ENCODE measurements around the gene ZNF526. TPM values are rescaled to one million over a fixed set of nuclear protein-coding genes. Genes with fewer than 3 reads are reported as not detected.

The ZNF526 gene
- total RNA-seq, 2 donors from 2014 or later: 4.9 to 6.0 TPM

GRCh38 chr19:42176990-42177685, 43.0 kb upstream of the ZNF526 start:
- no peaks in the 10 kb centered on the region for H3K9me3 ChIP-seq
- ATAC-seq (peak; percentile 81), DNase-seq (peak; percentile 63 to 76 (median 68))
- intact Hi-C loops (cut with DNase I): no loop called here
- no peak overlapping the region for H3K27ac ChIP-seq
- peaks cover 13% of the 10 kb centered on the region for H3K4me1 ChIP-seq
- H3K27me3 ChIP-seq: peaks cover 0 to 28% of the 10 kb centered on the region in 2 donors
- WGBS, 2 donors: 0 to 2% methylated on average over 15 to 56 of the region's 66 CpGs
- H3K36me3 ChIP-seq (replicated peaks in 1 of 2; ENCODE audit: insufficient read depth in 1 of 2, low read depth in 2 of 2): no peaks in the 10 kb centered on the region
- TF ChIP-seq POLR2A (IDR thresholded peaks at IDR 0.05): no peak
- peak in 4 of 7 experiments; percentile 16 to 49 (median 42) for TF ChIP-seq CTCF (IDR thresholded peaks at IDR 0.05)
- no peak overlapping the region for H3K4me3 ChIP-seq

GRCh38 chr19:42177686-42178019, 42.5 kb upstream of the ZNF526 start:
- 21 to 29% methylated on average over 3 of the region's 3 CpGs for WGBS, 2 donors
- H3K27ac ChIP-seq: no peak overlapping the region
- H3K27me3 ChIP-seq: peaks cover 0 to 28% of the 10 kb centered on the region in 2 donors
- H3K9me3 ChIP-seq: no peaks in the 10 kb centered on the region
- H3K36me3 ChIP-seq (replicated peaks in 1 of 2; ENCODE audit: insufficient read depth in 1 of 2, low read depth in 2 of 2): no peaks in the 10 kb centered on the region
- TF ChIP-seq POLR2A (IDR thresholded peaks at IDR 0.05): no peak
- no peak for TF ChIP-seq CTCF (IDR thresholded peaks at IDR 0.05)
- H3K4me1 ChIP-seq: peaks cover 13% of the 10 kb centered on the region
- DNase-seq (no peak), ATAC-seq (no peak)
- intact Hi-C loops (cut with DNase I): no loop called here
- H3K4me3 ChIP-seq: no peak overlapping the region

- TF ChIP-seq CTCF (IDR thresholded peaks at IDR 0.05): peak in 1 of 7 experiments; percentile 10
- TF ChIP-seq POLR2A (IDR thresholded peaks at IDR 0.05): no peak
- no peak for ATAC-seq
- intact Hi-C loops (cut with DNase I): no loop called here
Measured at GRCh38 chr19:42178791-42179674, 41.1 kb upstream of the ZNF526 start.

GRCh38 chr19:42184401-42184861, 35.7 kb upstream of the ZNF526 start:
- intact Hi-C loops (cut with DNase I): no loop called here

More at GRCh38 chr19:42178791-42179674, 41.1 kb upstream of the ZNF526 start:
- no peaks in the 10 kb centered on the region for H3K9me3 ChIP-seq
- WGBS, 2 donors: 8 to 15% methylated on average over 13 of the region's 13 CpGs
- no peaks in the 10 kb centered on the region for H3K36me3 ChIP-seq (replicated peaks in 1 of 2; ENCODE audit: insufficient read depth in 1 of 2, low read depth in 2 of 2)
- peaks cover 0 to 28% of the 10 kb centered on the region in 2 donors for H3K27me3 ChIP-seq
- no peak overlapping the region for H3K4me3 ChIP-seq
- DNase-seq: no peak
- H3K4me1 ChIP-seq: peaks cover 13% of the 10 kb centered on the region
- H3K27ac ChIP-seq: no peak overlapping the region

More at GRCh38 chr19:42184401-42184861, 35.7 kb upstream of the ZNF526 start:
- H3K27ac ChIP-seq: no peak overlapping the region
- WGBS, 2 donors: 0% methylated on average over 1 of the region's 1 CpG
- DNase-seq (peak; percentile 80 to 85 (median 82)), ATAC-seq (peak; percentile 84)
- TF ChIP-seq POLR2A (IDR thresholded peaks at IDR 0.05) (no peak), CTCF (IDR thresholded peaks at IDR 0.05) (peak; percentile 75 to 93 (median 85))
- H3K4me1 ChIP-seq: no peaks in the 10 kb centered on the region
- H3K4me3 ChIP-seq: no peak overlapping the region
- peaks cover 0 to 11% of the 10 kb centered on the region in 2 donors for H3K27me3 ChIP-seq
- H3K9me3 ChIP-seq: no peaks in the 10 kb centered on the region
- no peaks in the 10 kb centered on the region for H3K36me3 ChIP-seq (replicated peaks in 1 of 2; ENCODE audit: insufficient read depth in 1 of 2, low read depth in 2 of 2)

All from body of pancreas (tissue), 4 donors.